Neutrophil (primary cell): ENCODE measurements around the gene SIGLEC1.

ENCODE experiments used
- H3K27ac ChIP-seq: fragments of 200-600 bp; sonication (generic); 2 replicates; pipeline ENCODE4 v1.5.1; 2016; ENCODE audit warnings: mild to moderate bottlenecking, moderate library complexity
- H3K27me3 ChIP-seq: fragments of 200-600 bp; sonication (generic); 2 replicates; pipeline ENCODE4 v1.6.0; 2016; ENCODE audit warnings: mild to moderate bottlenecking
- H3K36me3 ChIP-seq: fragments of 200-600 bp; sonication (generic); 2 replicates; pipeline ENCODE4 v1.5.1; 2017
- H3K4me1 ChIP-seq, 2 experiments: fragments of 200-600 bp in 1 of 2; sonication (generic) in 1 of 2; 1 replicate in 1 of 2; 2 replicates in 1 of 2; pipeline versions ENCODE4 v1.5.1 to v1.6.1; 2013 to 2016; ENCODE audit warnings: low read depth in 1 of 2, low read length in 1 of 2, mild to moderate bottlenecking in 1 of 2, moderate library complexity in 1 of 2; ENCODE audit not compliant: control insufficient read depth in 1 of 2, insufficient read depth in 1 of 2
- H3K4me3 ChIP-seq, 2 experiments: fragments of 200-600 bp in 1 of 2; sonication (generic) in 1 of 2; 1 replicate in 1 of 2; 2 replicates in 1 of 2; pipeline ENCODE4 v1.5.1; 2013 to 2016; ENCODE audit warnings: low read depth in 1 of 2, low read length in 1 of 2, mild to moderate bottlenecking in 1 of 2, moderate library complexity in 1 of 2
- H3K9me3 ChIP-seq: fragments of 200-600 bp; sonication (generic); 2 replicates; pipeline ENCODE4 v1.5.1; 2016
- CTCF ChIP-seq: fragments of 200-600 bp; sonication (generic); IDR thresholded peaks from 2 replicates; pipeline ENCODE4 v1.5.1; 2016; ENCODE audit warnings: antibody characterized with exemption

Gene SIGLEC1

DNA sequence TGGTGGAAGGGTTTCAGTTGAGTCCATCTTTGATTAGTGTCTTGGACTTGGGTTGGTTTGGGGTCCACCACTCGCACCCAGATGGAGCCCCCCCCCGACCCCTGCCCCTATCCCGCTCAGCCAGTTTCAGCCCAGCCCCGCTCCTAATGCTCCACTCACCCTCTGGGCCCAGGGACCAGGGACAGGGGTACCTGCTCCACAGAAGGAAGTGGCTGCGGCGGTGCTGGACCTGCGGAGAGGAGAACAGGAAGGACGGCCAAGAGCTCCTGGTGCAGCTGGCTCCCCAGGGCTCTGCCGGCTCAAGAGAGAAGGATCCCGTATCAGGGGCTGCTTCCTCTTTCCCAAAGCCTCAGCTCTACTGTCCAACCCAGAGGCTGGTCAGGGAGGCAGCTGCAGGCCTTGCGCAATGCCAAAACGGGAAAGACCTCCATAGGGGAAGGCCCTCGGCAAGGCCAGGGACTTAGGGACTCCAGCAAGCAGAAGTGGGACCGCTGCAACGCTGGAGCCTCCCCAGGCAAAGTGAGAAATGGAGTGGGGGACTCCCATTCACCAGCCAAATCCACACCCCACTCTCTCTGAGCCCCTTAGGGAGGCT lies at the start of gene SIGLEC1:
SIGLEC1 (minus strand) TSS at position 322 of the 595 bp plus-strand sequence. CDS start 5,472 bp downstream, outside the sequence.
- no peak for TF ChIP-seq CTCF
- peak within 1 kb of the TSS; percentile 37 for H3K27ac ChIP-seq
- H3K9me3 ChIP-seq, result no peaks in the 10 kb centered on the region
- H3K36me3 ChIP-seq, result no peaks in the 10 kb centered on the region
- H3K4me1 ChIP-seq, result peaks cover 29 to 36% of the 10 kb centered on the region in 2 experiments
- no peak within 1 kb of the TSS for H3K4me3 ChIP-seq
- H3K27me3 ChIP-seq, result no peaks in the 10 kb centered on the region

- Histone ChIP-seq H3K27ac (no peak overlapping the region), H3K4me1 (peaks cover 37 to 39% of the 10 kb centered on the region in 2 experiments), H3K27me3 (no peaks in the 10 kb centered on the region), H3K9me3 (no peaks in the 10 kb centered on the region), H3K4me3 (no peak overlapping the region), H3K36me3 (peaks cover 25% of the 10 kb centered on the region)
- no peak for TF ChIP-seq CTCF
Observed at GRCh38 chr20:3760655-3761348, 48.4 kb upstream of the SIGLEC1 start.

DNA sequence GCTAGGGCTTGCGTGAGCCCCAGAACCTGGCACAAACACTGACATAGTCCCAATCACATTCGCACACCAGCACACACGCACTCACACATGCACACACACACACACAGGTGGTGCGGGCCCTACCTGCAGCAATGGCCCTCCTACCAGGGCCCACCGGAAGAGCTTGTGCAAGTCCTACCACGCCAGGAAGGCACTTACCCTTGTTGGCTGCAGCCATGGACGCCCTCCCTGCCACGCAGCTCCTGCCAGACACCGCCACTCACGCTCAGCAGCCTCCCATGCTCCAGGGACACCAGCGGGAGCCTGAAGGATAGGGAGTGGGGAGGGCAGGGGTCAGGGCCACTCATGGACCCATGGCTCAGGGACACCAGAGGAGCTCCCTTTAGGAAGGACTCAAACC lies 47.5 kb upstream of the SIGLEC1 start:
- no peaks in the 10 kb centered on the region for H3K9me3 ChIP-seq
- H3K27ac ChIP-seq, result peak overlapping the region; percentile 8
- H3K36me3 ChIP-seq, result peaks cover 35% of the 10 kb centered on the region
- TF ChIP-seq CTCF, result no peak
- no peaks in the 10 kb centered on the region for H3K27me3 ChIP-seq
- no peak overlapping the region for H3K4me3 ChIP-seq
- peaks cover 28 to 29% of the 10 kb centered on the region in 2 experiments for H3K4me1 ChIP-seq

DNA sequence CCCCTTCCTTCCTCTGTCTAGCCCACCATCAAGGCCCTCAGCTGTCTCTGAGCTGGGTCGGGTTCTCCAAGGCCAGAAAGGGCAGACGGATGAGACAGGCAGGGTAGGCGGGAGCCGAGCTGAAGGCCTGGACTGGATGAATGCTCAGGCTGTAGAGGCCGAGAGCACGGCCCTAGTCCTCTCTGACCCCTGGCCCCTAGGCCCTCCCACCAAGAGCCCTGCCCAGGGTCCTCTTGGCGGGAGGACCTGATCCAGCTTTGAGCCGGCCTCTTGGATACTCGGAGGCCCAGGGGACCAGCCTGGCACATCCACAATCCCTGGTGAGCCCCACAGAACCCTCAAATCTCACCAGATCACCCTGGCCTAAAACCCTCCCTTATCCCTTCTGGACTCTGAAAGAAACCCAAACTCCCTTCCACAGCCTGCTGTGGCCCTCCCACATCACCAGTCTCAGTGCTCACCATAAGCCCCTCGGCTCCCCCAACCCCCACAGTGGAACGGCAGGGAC lies 47.0 kb upstream of the SIGLEC1 start:
- Histone ChIP-seq H3K4me1 (peaks cover 23 to 24% of the 10 kb centered on the region in 2 experiments), H3K36me3 (peaks cover 40% of the 10 kb centered on the region), H3K27me3 (no peaks in the 10 kb centered on the region), H3K4me3 (no peak overlapping the region), H3K27ac (peak overlapping the region; percentile 8), H3K9me3 (no peaks in the 10 kb centered on the region)
- no peak for TF ChIP-seq CTCF

DNA sequence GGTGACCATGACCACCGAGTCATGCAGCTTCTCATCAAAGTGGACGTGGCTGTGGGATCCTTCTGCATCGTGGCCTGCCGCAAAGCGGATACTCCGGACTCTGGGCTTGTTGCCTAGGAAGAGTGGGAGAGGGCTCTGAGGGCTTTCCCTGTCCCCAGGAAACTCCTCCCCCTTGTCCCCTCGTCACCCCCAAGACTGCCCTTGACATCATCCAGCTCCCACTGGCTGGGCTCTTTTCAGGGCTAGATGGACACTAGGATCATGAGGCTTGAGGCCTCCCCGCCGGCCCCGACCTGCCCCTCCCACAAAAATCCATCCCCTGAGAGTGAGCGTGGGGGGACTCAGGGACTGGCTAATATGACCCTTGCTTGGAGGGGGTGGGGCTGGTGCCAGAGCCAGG lies 46.2 kb upstream of the SIGLEC1 start:
- Histone ChIP-seq H3K36me3 (peaks cover 45% of the 10 kb centered on the region), H3K27me3 (no peaks in the 10 kb centered on the region), H3K27ac (no peak overlapping the region), H3K4me3 (no peak overlapping the region), H3K4me1 (peaks cover 15 to 16% of the 10 kb centered on the region in 2 experiments), H3K9me3 (no peaks in the 10 kb centered on the region)
- TF ChIP-seq CTCF, result no peak
